Smooth muscle cell (in vitro differentiated cells): ENCODE results near the gene SHKBP1. TPM values are rescaled to one million over a fixed set of nuclear protein-coding genes. Genes with fewer than 3 reads are reported as not detected.

Experiments used
- DNase-seq: peaks from one replicate; lab custom pipeline; 2025; ENCODE audit not compliant: unreplicated experiment; lab: John Stamatoyannopoulos, UW
- H2AFZ ChIP-seq: fragments of 200-600 bp; sonication (generic); 2 replicates; pipeline ENCODE4 v1.6.0; 2016; ENCODE audit warnings: antibody characterized with exemption, low read depth, mild to moderate bottlenecking
- H3F3A ChIP-seq: fragments of 200-600 bp; sonication (generic); 2 replicates; pipeline ENCODE4 v1.6.0; 2017; ENCODE audit warnings: antibody characterized with exemption, low read depth
- H3K27ac ChIP-seq: fragments of 200-600 bp; sonication (generic); 2 replicates; pipeline ENCODE4 v1.5.1; 2016; ENCODE audit warnings: low read depth, mild to moderate bottlenecking
- H3K27me3 ChIP-seq: fragments of 200-600 bp; sonication (generic); 2 replicates; pipeline ENCODE4 v1.6.1; 2016; ENCODE audit warnings: low read depth, mild to moderate bottlenecking
- H3K36me3 ChIP-seq: fragments of 200-600 bp; sonication (generic); 2 replicates; pipeline ENCODE4 v1.5.1; 2016; ENCODE audit warnings: low read depth
- H3K4me1 ChIP-seq: fragments of 200-600 bp; sonication (generic); 2 replicates; pipeline ENCODE4 v1.5.1; 2016; ENCODE audit warnings: low read depth
- H3K4me2 ChIP-seq: fragments of 200-600 bp; sonication (generic); 2 replicates; pipeline ENCODE4 v1.6.0; 2016; ENCODE audit warnings: mild to moderate bottlenecking
- H3K4me3 ChIP-seq: fragments of 200-600 bp; sonication (generic); 2 replicates; pipeline ENCODE4 v1.5.1; 2016; ENCODE audit warnings: mild to moderate bottlenecking
- H3K79me2 ChIP-seq: fragments of 200-600 bp; sonication (generic); 2 replicates; pipeline ENCODE4 v1.6.0; 2016; ENCODE audit warnings: low read depth, mild to moderate bottlenecking
- H3K9ac ChIP-seq: fragments of 200-600 bp; sonication (generic); 2 replicates; pipeline ENCODE4 v1.6.0; 2016; ENCODE audit warnings: low read depth
- H3K9me3 ChIP-seq: fragments of 200-600 bp; sonication (generic); replicated peaks from 2 replicates; pipeline ENCODE4 v1.5.1; 2016; ENCODE audit warnings: low read depth
- H4K20me1 ChIP-seq: fragments of 200-600 bp; sonication (generic); 2 replicates; pipeline ENCODE4 v1.6.0; 2016; ENCODE audit warnings: low read depth
- WGBS: methylation state at CpG from one replicate; pipeline ENCODE4 v1.1.7; 2016; ENCODE audit warnings: low lambda C conversion rate; 5-methylcytosine and 5-hydroxymethylcytosine counted together
- polyA plus RNA-seq: library from polyadenylated mRNA; unstranded; fragments of >200 nt; fragmentation: Nextera tagmentation; extraction: Ambion mirVana; gene quantifications from 2 replicates; pipeline ENCODE4 v1.2.1, GENCODE V29; 2016
- total RNA-seq: library from RNA; depleted of rRNA; stranded (reverse); fragments of >200 nt; gene quantifications from 2 replicates; pipeline ENCODE4 v1.2.3, GENCODE V29; 2014
- TF ChIP-seq, protein P1 (sequence below): fragments of 200-600 bp; sonication (generic); IDR thresholded peaks from 2 replicates; pipeline ENCODE4 v1.5.1; 2017; ENCODE audit warnings: borderline replicate concordance, mild to moderate bottlenecking, antibody characterized with exemption; ENCODE audit not compliant: insufficient read depth, poor library complexity, severe bottlenecking

SHKBP1 gene
- total and polyA plus RNA-seq, 2 experiments from 2014 or later: 40.9 to 90.8 TPM

DNA sequence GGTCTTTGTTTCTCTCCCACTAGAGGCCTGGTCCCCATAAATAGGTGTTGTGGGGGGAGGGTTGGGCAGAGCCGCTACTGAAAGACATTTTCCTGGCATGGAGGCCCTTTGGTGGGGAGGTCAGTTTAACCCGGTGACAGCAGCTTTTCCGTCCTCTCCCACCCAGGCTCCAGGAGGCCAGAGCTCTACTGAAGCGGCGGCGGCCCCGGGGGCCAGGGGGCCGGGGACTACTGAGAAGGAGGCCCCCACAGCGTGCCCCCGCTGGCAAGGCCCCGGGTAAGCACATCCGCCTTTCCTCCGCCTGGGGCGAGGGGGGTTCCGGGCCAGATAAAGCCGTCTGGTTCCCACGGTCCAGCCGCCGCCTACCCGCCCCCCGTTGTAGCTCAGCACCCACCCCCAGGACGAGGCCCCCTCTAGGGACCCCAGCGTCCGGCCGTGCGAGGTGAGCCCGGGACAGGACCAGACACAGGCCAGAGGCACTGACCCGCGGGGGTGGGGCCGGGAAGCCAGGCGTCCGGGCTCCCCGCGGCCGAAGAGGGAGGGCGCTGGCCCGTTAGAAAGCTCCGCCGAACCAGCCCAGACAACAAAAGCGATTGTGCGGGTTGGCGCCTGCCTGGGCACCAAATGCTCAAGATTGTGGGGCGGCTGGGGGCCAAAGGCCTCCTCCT lies 23.4 kb downstream of the SHKBP1 start:
- TF ChIP-seq, protein P1, sequence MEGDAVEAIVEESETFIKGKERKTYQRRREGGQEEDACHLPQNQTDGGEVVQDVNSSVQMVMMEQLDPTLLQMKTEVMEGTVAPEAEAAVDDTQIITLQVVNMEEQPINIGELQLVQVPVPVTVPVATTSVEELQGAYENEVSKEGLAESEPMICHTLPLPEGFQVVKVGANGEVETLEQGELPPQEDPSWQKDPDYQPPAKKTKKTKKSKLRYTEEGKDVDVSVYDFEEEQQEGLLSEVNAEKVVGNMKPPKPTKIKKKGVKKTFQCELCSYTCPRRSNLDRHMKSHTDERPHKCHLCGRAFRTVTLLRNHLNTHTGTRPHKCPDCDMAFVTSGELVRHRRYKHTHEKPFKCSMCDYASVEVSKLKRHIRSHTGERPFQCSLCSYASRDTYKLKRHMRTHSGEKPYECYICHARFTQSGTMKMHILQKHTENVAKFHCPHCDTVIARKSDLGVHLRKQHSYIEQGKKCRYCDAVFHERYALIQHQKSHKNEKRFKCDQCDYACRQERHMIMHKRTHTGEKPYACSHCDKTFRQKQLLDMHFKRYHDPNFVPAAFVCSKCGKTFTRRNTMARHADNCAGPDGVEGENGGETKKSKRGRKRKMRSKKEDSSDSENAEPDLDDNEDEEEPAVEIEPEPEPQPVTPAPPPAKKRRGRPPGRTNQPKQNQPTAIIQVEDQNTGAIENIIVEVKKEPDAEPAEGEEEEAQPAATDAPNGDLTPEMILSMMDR: no peak
- Histone ChIP-seq H2AFZ (no peak overlapping the region), H3K27me3 (peaks cover 3% of the 10 kb centered on the region), H3K9me3 (no peaks in the 10 kb centered on the region), H3K27ac (no peak overlapping the region), H3K4me3 (peak overlapping the region; percentile 26), H4K20me1 (peaks cover 4% of the 10 kb centered on the region), H3K79me2 (no peaks in the 10 kb centered on the region), H3K4me1 (peaks cover 36% of the 10 kb centered on the region), H3K9ac (no peak overlapping the region), H3K4me2 (peak overlapping the region; percentile 94), H3K36me3 (no peaks in the 10 kb centered on the region), H3F3A (peaks cover 22% of the 10 kb centered on the region)
- 24% methylated on average over 17 of the region's 43 CpGs for WGBS
- no peak for DNase-seq

- Histone ChIP-seq H3K79me2 (no peaks in the 10 kb centered on the region), H3K27ac (no peak overlapping the region), H4K20me1 (peaks cover 4% of the 10 kb centered on the region), H3K4me3 (peak overlapping the region; percentile 55), H3K4me1 (peaks cover 42% of the 10 kb centered on the region), H2AFZ (no peak overlapping the region), H3K9me3 (no peaks in the 10 kb centered on the region), H3K36me3 (no peaks in the 10 kb centered on the region), H3K27me3 (peaks cover 3% of the 10 kb centered on the region), H3F3A (peaks cover 26% of the 10 kb centered on the region), H3K9ac (no peak overlapping the region), H3K4me2 (peak overlapping the region; percentile 94)
- WGBS: 25% methylated on average over 12 of the region's 13 CpGs
- TF ChIP-seq, protein P1: no peak
- no peak for DNase-seq
Observed at GRCh38 chr19:40600570-40601133, 24.0 kb downstream of the SHKBP1 start.

DNA sequence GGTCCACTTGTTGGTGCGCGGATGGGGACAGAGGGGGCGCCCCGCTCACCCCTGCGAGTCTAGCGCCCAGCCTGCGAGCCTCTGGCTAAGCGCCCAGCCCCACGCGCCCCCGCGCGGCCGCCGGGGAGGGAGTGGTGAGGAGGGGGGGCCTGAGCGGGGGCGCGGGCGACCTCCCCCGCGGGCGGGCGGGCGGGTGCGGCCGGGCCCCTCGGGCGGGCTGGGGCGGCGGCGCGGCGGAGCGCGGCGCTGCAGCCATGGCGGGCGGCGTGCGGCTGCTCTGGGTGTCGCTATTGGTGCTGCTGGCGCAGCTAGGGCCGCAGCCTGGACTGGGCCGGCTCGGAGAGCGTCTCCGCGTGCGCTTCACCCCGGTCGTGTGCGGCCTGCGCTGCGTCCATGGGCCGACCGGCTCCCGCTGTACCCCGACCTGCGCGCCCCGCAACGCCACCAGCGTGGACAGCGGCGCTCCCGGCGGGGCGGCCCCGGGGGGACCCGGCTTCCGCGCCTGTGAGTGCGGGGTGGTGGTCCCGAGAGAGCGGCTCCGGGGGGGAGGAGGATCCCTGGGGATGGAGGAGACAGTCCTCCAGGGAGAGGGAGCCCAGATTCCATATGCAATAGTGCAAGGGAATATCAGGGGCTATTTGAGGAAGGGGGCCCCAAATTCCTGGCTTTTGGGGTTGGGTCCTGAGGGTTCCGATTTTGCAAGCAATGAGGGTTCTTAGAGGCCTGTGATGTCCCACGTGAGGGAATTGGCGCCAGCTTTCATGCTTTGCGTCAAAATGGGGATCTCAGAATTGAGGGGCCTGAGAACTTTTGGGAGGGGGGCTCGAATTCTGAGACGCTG lies 24.7 kb downstream of the SHKBP1 start, which contains the start of gene LTBP4:
TSS of gene LTBP4 (plus strand) at position 236 of the 841 bp plus-strand sequence. CDS start at position 255, 19 bp downstream.
- H3K4me1 ChIP-seq: peaks cover 47% of the 10 kb centered on the region
- 6% methylated on average over 24 of the region's 82 CpGs for WGBS
- DNase-seq: peak; percentile 15
- peaks cover 33% of the 10 kb centered on the region for H3F3A ChIP-seq
- H3K27ac ChIP-seq: no peak within 1 kb of the TSS
- TF ChIP-seq, protein P1: no peak
- no peak within 1 kb of the TSS for H3K9ac ChIP-seq
- no peaks in the 10 kb centered on the region for H3K9me3 ChIP-seq
- no peaks in the 10 kb centered on the region for H3K79me2 ChIP-seq
- H2AFZ ChIP-seq: peak within 1 kb of the TSS; percentile 66
- peaks cover 3% of the 10 kb centered on the region for H3K27me3 ChIP-seq
- H3K36me3 ChIP-seq: no peaks in the 10 kb centered on the region
- H3K4me3 ChIP-seq: peak within 1 kb of the TSS; percentile 55
- H3K4me2 ChIP-seq: peak within 1 kb of the TSS; percentile 94
- peaks cover 4% of the 10 kb centered on the region for H4K20me1 ChIP-seq
